GM18858 (cell line): ENCODE results near the gene HOXA11.

Source experiments
- ATAC-seq: cut with Tn5 transposase; IDR thresholded peaks from one replicate; pipeline ENCODE4 v1.9.1; 2021; ENCODE audit not compliant: unreplicated experiment

Gene HOXA11

DNA sequence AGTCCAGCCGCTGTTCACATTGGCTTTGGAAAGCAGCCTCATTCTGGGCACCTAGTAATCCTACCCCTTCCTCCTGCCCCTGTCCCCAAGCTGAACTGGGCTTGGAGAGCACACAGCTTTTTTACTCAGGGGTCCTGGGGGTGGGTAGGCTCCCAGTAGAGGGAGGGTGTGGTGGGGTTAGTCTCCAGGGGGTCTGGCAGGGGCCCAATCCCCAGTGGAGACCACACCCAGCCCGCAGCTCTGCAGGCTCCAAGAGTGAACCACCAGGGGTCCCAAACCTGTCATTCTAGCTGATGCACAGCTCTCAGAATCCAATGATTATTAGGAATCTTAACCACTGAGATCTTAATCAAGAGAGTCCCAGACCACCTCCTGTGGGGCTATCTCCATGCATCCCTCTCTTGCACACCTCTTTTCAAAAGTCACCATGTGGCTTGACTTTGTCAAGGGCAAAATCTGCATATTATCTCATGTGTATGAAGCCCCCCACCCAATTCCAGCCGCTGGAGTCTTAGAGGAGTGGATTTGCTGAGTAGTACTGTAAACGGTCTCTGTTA, 2.7 kb downstream of the HOXA11 start:
- ATAC-seq = no peak

DNA sequence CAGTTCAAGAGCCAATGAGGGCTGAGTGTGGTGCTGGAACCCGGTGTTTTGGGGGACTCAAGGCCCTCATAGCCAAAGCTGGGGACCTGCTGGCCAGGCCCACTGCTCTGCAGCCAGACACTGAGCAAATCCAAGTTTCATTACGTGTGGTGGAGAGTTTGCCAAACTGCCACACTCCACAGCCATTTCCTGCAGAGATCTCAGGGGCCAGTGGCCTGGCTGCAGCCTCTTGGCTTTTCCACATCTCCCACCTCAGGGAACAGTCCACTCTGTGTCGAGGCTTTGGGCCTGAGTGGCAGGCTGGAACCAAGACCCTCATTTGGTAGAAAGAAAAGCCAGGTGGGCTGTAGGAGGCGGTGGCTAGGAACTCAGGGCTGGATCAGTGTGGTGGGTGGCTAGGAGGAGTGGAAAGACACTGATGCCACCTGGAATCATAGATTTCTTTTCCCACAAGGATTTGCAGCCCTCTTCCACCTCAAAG, 3.2 kb downstream of the HOXA11 start:
- no peak for ATAC-seq

DNA sequence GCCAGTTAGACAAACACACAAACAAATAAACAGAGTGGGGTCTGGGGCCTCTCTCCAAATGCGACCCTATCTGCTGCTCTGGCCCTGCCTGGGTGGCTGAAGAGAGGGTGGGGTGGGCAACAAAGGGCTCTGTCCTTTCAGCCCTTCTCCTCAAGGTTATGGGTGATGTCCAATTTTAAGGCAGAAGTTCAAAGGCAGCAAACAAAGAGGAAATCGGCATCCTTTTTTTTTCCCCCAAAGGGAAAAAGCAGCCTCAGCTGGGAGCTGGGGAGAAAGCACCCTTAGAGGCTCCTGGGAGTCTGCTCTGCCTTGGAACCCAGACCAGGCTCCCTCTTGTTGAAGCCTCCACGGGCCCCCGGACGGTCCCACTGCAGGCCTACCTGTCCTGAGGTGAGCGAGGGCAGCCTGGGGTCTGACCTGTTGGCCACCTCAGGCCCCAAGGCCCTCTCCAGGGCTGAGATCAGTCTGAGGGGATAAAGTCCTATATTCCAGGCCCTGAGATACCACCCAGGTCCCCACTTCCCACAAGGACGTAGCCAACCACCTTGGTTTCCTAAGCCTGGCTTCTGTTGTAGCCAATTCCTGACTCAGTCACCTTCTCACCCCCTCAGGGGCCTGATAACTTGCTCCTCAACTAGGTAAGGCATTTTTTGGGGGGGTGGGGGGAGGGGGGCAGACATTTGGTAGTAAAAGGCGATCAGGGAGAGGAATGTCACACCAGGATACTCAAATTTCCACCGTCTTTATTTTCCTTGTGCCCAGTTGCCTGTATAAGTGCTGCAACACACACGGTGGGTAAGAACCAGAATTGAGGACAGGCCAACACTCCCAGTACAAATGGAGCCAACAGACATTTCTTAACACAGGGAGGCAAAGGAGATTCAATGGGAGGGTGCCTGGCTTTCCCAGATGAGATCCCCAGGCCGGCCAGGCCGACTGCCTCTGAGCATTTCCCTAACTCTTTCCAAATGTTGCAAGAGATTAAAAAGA, 4.3 kb downstream of the HOXA11 start:
- no peak for ATAC-seq

DNA sequence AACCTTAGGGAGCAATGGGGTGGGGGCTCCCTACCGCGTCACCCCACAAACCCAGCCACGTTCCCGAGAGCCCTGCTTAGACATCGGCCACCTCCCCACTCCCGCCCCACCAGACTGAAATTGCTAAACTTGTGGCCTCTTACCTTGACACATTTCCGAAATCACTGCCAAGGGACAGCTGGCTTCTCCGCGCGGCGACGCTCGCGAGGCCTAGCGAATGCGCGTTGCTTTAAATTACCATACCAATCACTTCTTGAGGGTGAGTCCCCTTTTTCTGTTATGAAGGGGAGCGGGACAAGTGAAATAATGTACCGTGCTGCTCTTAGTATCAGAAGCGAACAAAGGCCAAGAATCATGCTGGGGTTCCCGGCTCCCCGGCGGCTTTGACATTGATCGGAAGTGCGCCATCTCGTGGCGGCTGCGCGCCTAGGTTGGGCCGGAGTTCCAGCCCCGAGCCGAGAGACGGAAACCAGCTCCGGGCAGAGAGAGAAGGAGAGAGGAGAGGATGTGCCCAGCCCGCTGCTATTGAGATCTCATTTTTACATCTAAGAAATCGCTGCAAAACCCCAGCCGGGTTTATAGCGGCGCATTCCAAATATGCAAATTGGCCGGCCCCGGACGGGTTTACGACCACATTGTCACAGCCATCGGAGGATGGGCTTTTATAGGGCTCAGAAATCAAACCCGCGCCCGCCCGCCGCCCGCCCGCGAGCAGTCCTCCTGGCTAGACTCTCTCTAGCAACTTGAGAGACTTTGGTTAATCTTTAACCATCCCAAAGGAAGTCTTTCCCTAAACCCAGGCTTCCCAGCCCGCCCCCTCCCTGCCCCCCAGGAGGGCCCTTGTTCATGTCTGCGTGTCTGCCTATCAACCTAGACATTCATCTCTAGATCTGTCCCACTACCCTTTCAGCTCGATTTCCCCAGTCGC, 5.3 kb downstream of the HOXA11 start:
- ATAC-seq = no peak

DNA sequence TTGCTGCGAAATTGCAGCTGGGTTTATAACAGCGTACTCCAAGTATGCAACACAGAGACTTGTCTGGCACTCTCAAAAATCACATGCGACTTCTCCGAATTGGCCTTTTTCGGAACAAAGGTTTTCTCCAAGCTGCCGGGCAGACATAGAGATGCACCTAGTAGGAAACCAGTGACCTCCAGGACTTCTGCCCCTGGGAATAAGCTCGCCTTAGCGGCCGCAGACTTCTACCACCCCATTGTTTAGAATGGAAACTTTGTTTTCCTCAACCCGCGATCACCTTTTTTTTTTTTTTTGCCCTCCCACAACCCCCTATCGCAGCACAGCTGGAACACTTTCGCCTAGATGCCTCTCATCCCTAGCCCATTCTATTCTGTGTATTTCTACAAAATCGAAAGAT, 6.0 kb downstream of the HOXA11 start:
- ATAC-seq = no peak

DNA sequence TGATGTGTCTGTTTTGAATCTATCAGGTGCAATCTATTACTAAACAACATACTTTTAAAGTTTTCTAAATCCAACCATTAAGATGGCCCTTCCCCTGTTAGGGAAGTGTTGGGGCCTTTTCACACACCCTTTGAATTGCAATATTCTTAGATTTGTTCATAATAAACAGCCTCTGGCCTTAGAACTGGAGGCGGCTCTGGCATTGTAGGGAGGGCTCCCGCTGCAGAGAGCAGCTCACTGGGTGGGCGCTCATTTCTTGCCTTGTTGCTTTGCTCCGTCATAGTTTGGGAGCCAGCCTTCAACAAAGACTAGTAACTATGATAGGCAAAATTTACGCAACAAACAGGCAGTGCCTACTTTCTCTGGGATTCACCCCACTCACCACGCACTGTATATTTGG, 6.7 kb downstream of the HOXA11 start:
- no peak for ATAC-seq

DNA sequence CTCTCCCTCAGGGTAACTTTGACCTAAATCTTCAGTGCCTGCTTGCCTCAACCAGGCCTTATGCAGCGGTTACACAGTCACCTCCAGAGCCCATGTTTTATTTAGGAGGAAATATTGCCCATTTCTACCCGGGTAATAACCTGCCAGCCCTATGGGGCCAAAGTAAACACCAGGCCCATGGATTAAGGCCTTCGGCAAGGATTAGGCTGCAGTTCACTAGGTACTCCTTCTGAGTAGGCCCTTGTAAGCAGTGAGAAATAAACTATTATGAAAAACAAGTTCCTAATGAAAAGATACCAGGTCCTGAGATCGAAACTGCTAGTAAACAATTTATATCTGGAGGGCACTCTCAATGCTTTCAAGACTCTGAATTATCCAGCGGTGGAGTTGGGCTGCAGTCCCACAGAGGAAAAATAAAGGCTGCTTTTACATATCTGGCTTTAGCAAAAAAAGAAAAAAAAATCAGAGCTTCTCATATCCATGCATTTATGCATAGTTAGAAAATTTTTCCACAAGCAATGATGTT, 7.2 kb downstream of the HOXA11 start:
- no peak for ATAC-seq

DNA sequence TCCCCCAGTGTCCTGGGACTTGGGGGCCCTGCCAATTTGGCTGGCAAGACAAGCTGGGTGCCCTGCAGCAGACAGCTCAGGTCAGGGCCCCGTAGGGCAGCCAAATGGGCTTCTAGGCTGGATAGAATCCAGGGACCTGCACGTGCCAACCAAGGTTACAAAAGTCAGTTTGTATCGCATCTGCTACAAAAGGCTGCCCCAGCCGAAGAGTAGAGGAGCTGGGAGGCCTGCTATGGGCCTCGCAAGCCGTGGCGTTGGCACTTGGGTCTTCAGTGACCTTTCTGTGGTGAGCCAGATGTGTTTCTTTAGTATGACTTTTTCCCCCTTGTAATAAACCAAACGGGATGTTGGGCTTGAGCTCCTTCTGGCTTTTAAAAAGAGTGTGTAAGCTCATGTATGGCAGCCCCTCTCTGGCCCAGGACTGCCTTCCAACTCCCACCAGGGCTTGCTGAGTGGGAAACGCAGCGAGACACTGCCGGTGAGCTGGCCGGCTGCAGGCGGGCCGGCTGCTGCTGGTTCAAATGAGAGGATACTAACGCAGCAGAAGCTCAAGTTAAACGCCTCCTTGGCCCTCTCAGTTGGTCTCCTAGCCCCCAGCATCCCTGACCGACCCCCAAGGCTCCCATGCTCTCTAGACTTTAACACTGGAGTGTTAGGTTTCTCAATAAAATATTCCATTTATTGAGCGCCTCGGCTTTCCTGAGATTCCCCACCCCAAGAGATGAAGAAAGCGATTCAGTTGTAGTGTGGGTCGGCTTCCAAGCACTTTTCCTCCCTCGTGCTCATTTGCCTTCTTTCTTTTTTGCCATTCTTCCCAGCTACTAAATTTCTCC, 7.9 kb downstream of the HOXA11 start:
- ATAC-seq = no peak

DNA sequence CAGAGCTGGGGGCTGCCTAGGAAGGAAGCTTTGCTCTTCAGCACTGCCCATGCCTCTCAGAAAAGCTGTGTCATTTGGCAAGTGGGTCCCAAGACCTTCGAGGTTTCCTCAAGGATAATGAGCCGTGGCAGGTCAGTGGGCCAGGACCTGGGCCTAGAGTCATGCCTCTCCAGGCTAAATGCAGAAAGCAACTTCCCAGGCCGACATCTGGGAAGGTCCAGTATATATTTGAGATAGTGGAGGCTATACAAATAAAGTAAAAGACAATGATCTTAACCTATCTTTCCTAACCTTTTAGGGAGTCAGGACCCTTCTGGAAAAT, 8.5 kb downstream of the HOXA11 start:
- ATAC-seq = no peak

DNA sequence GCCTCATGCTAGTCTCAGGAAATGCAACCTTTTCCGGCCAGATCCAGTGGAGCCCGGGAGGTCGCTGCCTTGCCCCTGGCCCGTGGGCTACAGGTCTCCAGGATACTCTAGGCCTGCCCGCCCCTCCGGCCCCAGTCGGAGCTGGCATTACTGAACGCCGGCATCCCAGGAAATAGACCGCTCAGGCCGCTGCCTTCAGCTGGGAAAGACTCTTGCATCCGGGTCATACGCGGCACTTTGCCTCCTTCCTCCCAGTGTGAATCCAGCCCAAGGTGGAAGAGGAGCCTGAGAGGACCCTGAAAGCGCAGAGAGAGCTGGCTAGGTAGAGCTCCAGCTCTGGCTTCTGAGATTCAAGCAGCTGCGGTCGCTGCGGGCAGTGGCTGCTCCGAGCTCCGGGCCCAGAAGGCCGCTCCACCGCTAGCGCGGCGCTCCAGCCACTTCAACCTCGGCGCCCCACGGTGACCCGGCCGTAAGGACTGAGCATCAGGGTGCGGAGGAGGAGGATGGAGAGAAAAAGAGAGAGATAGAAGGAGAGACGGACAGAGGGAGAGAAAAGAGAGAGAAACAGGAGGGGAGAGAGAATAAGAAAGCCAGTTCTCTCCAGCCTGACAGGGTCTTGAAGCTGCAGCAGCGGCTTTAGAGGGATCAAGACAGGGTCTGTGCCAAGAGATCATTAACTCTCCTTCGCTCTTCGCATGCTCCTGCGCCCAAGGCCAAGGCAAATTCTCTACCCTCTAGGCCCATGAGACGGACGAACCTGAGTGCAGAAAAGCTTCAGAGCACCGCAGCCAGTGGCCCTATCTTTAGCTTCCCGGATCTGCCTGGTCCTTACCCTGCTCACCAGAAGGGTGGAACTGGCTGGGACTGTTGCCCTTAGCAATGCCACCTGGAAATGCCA, 9.2 kb downstream of the HOXA11 start:
- ATAC-seq = no peak

DNA sequence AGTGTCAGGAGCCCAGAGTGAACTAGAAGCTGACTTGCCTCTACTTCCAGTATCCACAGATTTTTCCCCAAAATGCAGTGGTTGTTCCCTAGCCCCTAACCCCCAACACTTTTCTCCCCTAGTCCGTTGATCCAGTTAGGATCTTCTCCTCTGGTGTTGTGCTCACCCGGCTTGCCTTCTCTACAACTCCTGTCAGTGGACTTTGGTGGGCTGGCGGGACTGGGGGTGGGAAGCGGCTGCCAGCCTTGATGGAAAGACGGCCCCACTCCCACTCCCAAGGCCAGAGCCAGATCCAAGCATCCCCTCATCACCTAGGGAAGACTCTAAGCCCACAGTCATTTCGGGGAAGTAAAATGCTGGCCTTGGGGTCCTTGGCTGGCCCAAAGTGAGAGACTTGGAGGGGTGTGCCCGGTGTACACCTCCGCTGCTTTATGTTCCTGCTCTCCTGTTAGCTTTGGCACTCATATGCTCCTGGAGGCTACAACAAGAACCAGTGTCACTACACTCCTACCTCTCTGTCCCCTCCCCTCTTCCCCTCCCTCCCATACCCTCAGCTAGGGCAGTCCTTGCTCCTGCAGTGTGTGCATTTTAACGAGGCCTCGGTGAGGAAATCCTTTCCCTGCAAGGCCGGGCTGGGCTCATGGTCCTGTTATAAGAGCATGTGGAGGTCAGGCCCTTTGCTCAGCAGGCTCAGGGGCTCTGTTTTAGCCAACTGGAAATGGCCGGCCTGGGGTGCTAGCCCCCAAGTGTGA, 10.0 kb downstream of the HOXA11 start:
- ATAC-seq = no peak

DNA sequence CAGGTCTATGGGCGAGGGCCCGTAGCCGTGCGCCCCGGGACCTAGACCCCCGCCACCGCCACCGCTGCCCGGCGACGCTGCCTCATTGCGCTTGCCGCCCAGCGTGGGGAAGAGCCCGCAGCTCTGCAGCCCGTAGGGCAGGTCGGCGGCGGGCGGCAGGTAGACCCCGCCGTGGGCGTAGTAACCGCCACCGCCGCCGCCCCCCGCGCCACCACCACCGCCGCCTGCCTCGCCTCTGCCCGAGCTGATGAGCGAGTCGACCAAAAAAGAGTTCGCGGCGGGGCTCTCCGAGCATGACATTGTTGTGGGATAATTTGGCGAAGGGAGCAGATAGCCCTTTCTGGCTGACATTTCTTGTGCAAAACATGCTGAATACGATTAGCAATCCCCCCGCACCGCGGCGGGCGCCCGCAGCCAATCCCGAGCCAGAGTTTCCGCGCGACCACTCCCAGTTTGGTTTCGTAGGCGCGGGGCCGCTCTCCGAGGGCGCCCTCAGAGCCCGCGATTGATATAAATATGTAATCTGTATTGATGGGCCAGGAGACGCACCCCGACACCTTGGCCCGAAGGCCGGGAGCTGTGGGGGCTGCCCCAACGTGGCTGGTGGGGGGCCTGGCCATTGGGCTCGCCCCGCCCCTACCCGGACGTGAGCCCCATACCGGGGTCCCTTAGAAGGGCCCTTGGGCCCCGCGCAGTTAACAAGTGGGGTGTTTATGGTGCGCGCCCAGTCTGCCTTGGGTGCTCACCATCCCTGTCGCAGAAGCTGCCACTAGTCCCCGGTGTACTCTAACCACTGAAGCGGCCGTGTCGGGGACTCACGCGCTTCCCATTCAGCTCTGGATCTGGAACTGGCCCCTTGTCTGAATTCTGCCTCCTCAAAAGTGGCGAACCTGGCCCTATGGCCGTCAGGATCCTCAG, 10.8 kb downstream of the HOXA11 start, which contains the start of gene HOXA10:
Gene HOXA10 (minus strand): TSS at position 365 of the 918 bp plus-strand sequence. CDS start 14 bp downstream, at position 351.
- no peak for ATAC-seq

DNA sequence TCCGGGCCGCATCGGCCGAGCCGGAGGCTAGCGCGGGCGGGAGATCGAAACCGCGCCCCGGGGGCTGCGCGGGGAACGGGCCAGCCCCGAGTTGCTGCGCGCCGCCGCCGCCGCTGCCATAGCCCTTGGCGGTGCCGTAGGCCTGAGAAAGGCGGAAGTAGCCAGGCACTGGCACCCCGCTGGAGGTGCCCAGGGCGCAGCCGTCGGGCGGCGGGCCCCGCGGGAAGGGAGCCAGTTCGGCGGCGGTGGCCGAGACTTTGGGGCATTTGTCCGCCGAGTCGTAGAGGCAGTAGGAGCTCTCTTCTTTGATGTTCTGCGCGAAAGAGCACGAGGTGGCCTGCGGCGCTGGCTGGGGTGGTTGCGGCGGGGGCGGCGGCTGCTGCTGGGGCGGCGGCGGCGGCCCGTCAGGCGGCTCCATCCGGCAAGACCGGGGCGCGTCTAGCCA, 11.5 kb downstream of the HOXA11 start:
- no peak for ATAC-seq

DNA sequence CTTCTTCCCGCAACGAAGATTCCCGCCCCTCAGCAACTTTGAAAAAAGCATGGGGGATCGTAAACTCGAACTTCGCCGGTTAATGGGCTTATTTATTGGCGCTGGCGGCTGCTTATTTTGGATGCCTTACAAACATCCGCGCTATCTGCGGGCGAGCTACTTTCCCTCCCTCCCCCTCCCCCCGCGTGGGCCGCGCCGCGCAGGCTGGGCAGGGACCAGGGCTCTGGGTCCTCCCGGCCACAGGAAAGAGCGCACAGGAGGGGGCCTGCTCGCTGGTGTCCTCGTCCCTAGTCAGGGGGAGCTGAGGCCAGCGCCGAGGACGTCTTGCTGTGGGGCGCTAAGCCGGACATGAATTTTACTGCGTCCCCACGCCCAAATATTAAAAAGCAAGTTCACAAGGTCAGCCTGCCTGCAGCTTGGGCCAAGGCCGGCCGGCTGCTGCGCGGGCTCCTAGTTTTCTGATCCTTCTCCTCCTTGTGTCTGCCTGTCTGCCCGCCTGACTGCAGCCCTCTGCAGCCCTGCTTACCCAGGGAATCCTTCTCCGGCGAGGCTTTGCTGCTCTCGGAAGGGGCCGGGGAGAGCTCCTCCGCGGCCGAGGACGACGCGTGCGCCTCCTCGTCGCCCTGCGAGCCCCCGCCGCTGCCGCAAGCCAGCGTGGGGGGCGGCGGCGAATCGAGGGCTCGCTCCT, 12.1 kb downstream of the HOXA11 start:
- ATAC-seq = no peak

DNA sequence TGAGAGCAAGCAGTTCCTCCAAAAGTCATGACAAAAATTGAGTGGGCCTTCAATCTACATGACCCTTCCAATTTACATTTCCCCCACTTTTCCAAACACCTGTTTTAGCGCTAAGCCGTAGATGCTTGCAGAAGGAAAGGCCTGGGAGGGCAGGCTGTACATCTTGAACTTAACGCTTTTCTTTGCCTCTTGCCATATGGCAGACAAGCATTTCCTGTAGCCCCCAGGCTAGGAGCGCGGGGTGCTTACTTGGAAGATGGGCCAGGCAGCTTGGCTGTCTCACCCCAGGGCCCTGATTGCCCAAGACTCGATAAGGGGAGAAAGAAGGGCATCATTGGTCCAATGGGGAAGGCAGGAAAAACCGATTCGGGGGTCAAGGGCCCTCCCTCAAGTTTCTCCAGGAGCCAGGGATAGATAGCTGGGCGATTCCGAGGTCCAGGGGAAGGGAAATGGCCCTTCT, 12.7 kb downstream of the HOXA11 start:
- ATAC-seq = no peak

DNA sequence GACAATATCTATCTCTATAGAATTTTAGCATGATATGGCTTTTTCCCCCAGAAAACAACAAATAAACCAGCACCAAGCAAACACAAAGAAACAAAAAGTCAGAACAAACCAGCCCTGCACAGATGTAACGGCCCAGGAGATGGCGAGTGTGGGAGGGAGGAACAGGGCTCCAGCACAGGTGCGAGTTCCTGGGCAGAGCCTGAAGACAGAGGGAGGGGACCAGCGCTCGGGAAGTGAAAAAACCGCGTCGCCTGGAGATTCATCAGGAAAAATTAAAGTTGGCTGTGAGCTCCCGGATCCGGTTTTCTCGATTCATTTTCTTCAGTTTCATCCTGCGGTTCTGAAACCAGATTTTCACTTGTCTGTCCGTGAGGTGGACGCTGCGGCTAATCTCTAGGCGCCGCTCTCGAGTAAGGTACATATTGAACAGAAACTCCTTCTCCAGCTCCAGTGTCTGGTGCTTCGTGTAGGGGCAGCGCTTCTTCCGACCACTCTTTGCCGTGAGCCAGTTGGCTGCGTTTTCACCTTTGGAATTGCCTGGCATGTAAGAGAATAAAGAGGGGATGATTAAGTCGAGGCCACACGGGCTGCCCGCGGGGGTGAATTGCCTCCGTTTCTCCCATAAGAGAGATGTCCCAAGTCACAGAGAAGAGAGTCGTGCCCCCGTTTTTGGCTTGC, 13.3 kb downstream of the HOXA11 start:
- no peak for ATAC-seq
